ENCODE results near the gene IRF1. TPM values are rescaled to one million over a fixed set of nuclear protein-coding genes. Genes with fewer than 3 reads are reported as not detected.
A peak's percentile ranks its signal among the peaks of the same experiment; 100 is the strongest.

Gene IRF1
- total and polyA plus RNA-seq, 12 donors: 3.0 to 116 (median 20.1) TPM

DNA sequence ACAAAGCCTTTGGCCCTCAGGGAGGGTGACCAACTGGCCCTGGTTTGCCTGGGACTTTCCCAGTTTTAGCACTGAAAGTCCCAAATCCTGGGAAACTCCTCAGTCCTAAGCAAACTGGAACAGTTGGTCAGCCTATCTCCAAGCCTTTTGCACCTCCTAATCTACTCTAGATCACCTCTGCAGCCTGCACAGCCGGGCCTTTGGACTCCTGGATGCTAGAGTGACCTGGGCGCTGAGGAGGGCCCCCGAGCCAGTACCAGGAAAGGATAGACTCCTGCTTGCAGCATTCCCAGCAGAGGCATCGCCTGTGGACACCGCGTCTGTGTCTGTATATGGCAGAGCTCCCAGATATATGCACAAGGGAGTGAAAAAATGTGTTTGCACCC is 15.1 kb downstream of the IRF1 start:
- Histone ChIP-seq H3K4me3 (no peak overlapping the region), H3K4me1 (replicated peaks in 1 of 2) (peaks cover 13 to 18% of the 10 kb centered on the region in 2 donors), H3K9me3 (replicated peaks in 1 of 3) (no peaks in the 10 kb centered on the region), H3K27me3 (no peaks in the 10 kb centered on the region), H3K36me3 (replicated peaks in 1 of 2) (no peaks in the 10 kb centered on the region), H3K27ac (peak overlapping the region in 4 of 5 donors; percentile 37 to 80 (median 58))
- intact Hi-C loops (cut with DNase I): no loop called here
- TF ChIP-seq POLR2A (IDR thresholded peaks at IDR 0.05): no peak
- TF ChIP-seq, protein P1, sequence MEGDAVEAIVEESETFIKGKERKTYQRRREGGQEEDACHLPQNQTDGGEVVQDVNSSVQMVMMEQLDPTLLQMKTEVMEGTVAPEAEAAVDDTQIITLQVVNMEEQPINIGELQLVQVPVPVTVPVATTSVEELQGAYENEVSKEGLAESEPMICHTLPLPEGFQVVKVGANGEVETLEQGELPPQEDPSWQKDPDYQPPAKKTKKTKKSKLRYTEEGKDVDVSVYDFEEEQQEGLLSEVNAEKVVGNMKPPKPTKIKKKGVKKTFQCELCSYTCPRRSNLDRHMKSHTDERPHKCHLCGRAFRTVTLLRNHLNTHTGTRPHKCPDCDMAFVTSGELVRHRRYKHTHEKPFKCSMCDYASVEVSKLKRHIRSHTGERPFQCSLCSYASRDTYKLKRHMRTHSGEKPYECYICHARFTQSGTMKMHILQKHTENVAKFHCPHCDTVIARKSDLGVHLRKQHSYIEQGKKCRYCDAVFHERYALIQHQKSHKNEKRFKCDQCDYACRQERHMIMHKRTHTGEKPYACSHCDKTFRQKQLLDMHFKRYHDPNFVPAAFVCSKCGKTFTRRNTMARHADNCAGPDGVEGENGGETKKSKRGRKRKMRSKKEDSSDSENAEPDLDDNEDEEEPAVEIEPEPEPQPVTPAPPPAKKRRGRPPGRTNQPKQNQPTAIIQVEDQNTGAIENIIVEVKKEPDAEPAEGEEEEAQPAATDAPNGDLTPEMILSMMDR (IDR thresholded peaks at IDR 0.05): no peak
- DNase-seq: peak in 3 of 7 donors; percentile 16 to 62 (median 34)
- 44 to 66% (median 56%) methylated on average over 6 of the region's 6 CpGs for WGBS, 4 donors

DNA sequence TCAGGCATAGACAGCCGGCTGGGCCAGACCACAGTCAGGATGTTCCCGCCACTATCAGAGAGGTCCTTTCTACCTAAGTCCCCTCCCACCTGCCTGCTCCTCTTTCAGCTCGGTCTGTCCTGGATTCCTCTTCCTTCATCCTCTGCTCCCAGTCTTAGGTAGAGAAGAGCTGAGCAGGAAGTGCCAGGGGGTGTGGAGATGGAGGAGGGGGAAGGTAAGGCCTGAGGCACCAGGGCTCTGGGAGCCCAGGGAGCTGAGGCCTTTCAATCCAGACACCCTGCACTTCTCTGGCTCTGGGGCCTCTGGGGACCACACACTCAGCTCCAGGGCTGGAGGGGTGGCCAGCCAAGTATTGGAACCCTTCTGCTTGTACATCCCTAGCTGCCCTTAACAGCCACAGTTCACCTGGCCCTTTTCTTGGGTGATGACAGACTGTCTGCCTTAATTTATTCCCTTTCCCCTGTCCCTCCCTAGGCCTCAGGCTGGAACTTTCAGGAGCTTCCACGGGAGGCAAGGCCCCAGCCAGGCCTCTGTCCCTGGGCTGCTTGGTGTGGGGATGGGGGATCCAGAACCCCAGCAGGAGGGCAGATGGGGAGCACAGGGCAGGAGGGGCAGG is 15.6 kb downstream of the IRF1 start:
- Histone ChIP-seq H3K4me3 (no peak overlapping the region), H3K9me3 (replicated peaks in 1 of 3) (no peaks in the 10 kb centered on the region), H3K36me3 (replicated peaks in 1 of 2) (no peaks in the 10 kb centered on the region), H3K4me1 (replicated peaks in 1 of 2) (peaks cover 13 to 18% of the 10 kb centered on the region in 2 donors), H3K27ac (peak overlapping the region in 4 of 5 donors; percentile 37 to 80 (median 58)), H3K27me3 (no peaks in the 10 kb centered on the region)
- DNase-seq: peak in 2 of 7 donors; percentile 12 to 49
- WGBS, 4 donors: 58 to 79% (median 72%) methylated on average over 4 of the region's 4 CpGs
- TF ChIP-seq, protein P1 (IDR thresholded peaks at IDR 0.05): no peak
- no peak for TF ChIP-seq POLR2A (IDR thresholded peaks at IDR 0.05)
- intact Hi-C loops (cut with DNase I): no loop called here

DNA sequence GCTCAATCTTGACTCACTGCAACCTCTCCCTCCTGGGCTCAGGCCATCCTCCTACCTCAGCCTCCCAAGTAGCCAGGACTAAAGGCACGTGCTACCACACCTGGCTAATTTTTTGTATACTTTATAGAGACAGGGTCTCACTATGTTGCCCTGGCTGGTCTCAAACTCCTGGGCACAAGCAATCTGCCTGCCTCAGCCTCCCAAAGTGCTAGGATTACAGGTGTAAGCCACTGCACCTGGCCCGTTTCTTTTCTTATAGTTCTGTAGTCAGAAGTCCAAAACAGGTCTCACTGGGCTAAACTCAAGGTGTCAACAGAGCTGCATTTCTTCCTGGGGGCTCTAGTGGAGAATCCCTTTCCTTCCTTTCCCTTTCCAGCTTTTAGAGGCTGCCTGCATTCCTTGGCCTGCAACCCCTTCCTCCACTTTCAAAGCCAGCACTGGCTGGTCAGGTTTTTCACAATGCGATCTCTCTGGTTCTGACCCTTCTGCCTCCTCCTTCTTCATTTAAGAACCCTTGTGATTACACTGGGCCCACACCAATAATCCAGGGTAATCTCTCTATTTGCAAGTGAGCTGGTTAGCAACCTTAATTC is 16.3 kb downstream of the IRF1 start:
- Histone ChIP-seq H3K36me3 (replicated peaks in 1 of 2) (no peaks in the 10 kb centered on the region), H3K4me3 (no peak overlapping the region), H3K4me1 (replicated peaks in 1 of 2) (peaks cover 13 to 18% of the 10 kb centered on the region in 2 donors), H3K27ac (no peak overlapping the region), H3K27me3 (no peaks in the 10 kb centered on the region), H3K9me3 (replicated peaks in 1 of 3) (no peaks in the 10 kb centered on the region)
- TF ChIP-seq, protein P1 (IDR thresholded peaks at IDR 0.05): no peak
- no peak for TF ChIP-seq POLR2A (IDR thresholded peaks at IDR 0.05)
- WGBS, 4 donors: 95 to 99% (median 98%) methylated on average over 3 of the region's 3 CpGs
- intact Hi-C loops (cut with DNase I): no loop called here
- peak in 2 of 7 donors; percentile 8 to 20 for DNase-seq

DNA sequence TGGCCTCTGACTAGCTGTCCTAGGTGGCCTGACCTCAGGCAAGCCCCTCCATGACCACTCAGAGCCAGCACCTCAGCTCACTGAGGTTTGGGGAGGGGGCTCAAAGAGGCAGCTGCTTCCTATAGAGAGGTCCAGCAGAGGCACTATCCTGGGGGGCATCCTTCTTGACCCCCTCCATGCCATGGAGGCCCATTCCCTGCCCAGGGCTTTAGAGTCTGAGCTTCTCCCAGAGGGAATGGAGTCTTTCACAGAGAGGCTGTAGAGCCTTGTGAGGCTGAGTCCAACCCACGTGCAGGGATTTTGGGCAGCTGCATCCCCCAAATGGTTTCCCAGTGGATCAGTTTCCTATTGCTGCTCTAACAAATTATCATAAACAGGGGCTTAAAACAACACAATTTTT is 16.9 kb downstream of the IRF1 start:
- peak in 2 of 7 donors; percentile 12 to 48 for DNase-seq
- intact Hi-C loops (cut with DNase I): no loop called here
- TF ChIP-seq POLR2A (IDR thresholded peaks at IDR 0.05): no peak
- TF ChIP-seq, protein P1 (IDR thresholded peaks at IDR 0.05): no peak
- no peaks in the 10 kb centered on the region for H3K27me3 ChIP-seq
- no peaks in the 10 kb centered on the region for H3K9me3 ChIP-seq (replicated peaks in 1 of 3)
- peaks cover 13 to 18% of the 10 kb centered on the region in 2 donors for H3K4me1 ChIP-seq (replicated peaks in 1 of 2)
- H3K36me3 ChIP-seq (replicated peaks in 1 of 2): no peaks in the 10 kb centered on the region
- WGBS, 4 donors: 90 to 100% (median 93%) methylated on average over 1 of the region's 1 CpG
- H3K27ac ChIP-seq: no peak overlapping the region
- H3K4me3 ChIP-seq: no peak overlapping the region
